H9 (cell line): Measurements from ENCODE around the gene ENTPD6. TPM values are rescaled to one million over a fixed set of nuclear protein-coding genes. Genes with fewer than 3 reads are reported as not detected.

ENCODE experiments used
- DNase-seq: peaks from one replicate; pipeline ENCODE4 v3.0.0-alpha.2; 2017
- H2AFZ ChIP-seq: one replicate; pipeline ENCODE4 v1.6.1; 2013; ENCODE audit warnings: mild to moderate bottlenecking, low read length, control low read depth, moderate library complexity
- H2AK5ac ChIP-seq: 2 replicates; pipeline ENCODE4 v1.6.1; 2013; ENCODE audit warnings: low read length, control low read depth, mixed read lengths; ENCODE audit not compliant: insufficient read length
- H2BK120ac ChIP-seq: one replicate; pipeline ENCODE4 v1.6.1; 2013; ENCODE audit warnings: low read depth, mild to moderate bottlenecking, low read length, control low read depth, inconsistent platforms; ENCODE audit not compliant: poor library complexity, severe bottlenecking
- H2BK12ac ChIP-seq: 2 replicates; pipeline ENCODE4 v1.6.1; 2013; ENCODE audit warnings: low read length, control low read depth, mixed read lengths, low read depth; ENCODE audit not compliant: insufficient read length
- H2BK15ac ChIP-seq: 2 replicates; pipeline ENCODE4 v1.6.1; 2013; ENCODE audit warnings: low read depth, low read length, control low read depth
- H2BK20ac ChIP-seq: one replicate; pipeline ENCODE4 v1.6.1; 2013; ENCODE audit warnings: low read depth, mild to moderate bottlenecking, low read length, control low read depth, inconsistent platforms; ENCODE audit not compliant: poor library complexity, severe bottlenecking
- H2BK5ac ChIP-seq: 2 replicates; pipeline ENCODE4 v1.6.1; 2013; ENCODE audit warnings: low read length, control low read depth, mixed read lengths; ENCODE audit not compliant: insufficient read length
- H3K14ac ChIP-seq: 2 replicates; pipeline ENCODE4 v1.6.1; 2013; ENCODE audit warnings: low read length, control low read depth; ENCODE audit not compliant: insufficient read depth
- H3K18ac ChIP-seq: 2 replicates; pipeline ENCODE4 v1.6.1; 2013; ENCODE audit warnings: low read depth, mild to moderate bottlenecking, mixed read lengths, low read length, control low read depth; ENCODE audit not compliant: insufficient read length
- H3K23ac ChIP-seq: 2 replicates; pipeline ENCODE4 v1.6.1; 2013; ENCODE audit warnings: low read length, control low read depth, mixed read lengths, low read depth; ENCODE audit not compliant: insufficient read length
- H3K23me2 ChIP-seq: 2 replicates; pipeline ENCODE4 v1.6.1; 2013; ENCODE audit warnings: low read depth, mild to moderate bottlenecking, mixed read lengths, low read length, control low read depth; ENCODE audit not compliant: insufficient read length, poor library complexity, severe bottlenecking
- H3K27ac ChIP-seq: 2 replicates; pipeline ENCODE4 v1.5.1; 2013; ENCODE audit warnings: low read length, control low read depth, mixed read lengths, low read depth; ENCODE audit not compliant: insufficient read length
- H3K27me3 ChIP-seq: 2 replicates; pipeline ENCODE4 v1.6.1; 2013; ENCODE audit warnings: low read length, control low read depth, inconsistent platforms; ENCODE audit not compliant: insufficient read depth
- H3K4ac ChIP-seq: 2 replicates; pipeline ENCODE4 v1.6.1; 2013; ENCODE audit warnings: low read depth, mild to moderate bottlenecking, control low read depth, inconsistent platforms, low read length, moderate library complexity
- H3K4me1 ChIP-seq: 2 replicates; pipeline ENCODE4 v1.6.1; 2013; ENCODE audit warnings: low read length, control low read depth, inconsistent platforms; ENCODE audit not compliant: insufficient read depth
- H3K4me2 ChIP-seq: 2 replicates; pipeline ENCODE4 v1.6.1; 2013; ENCODE audit warnings: low read length, control low read depth, mixed read lengths; ENCODE audit not compliant: insufficient read length, insufficient read depth
- H3K56ac ChIP-seq: 2 replicates; pipeline ENCODE4 v1.6.1; 2013; ENCODE audit warnings: low read depth, mild to moderate bottlenecking, mixed read lengths, low read length, control low read depth; ENCODE audit not compliant: insufficient read length
- H3K79me1 ChIP-seq: 2 replicates; pipeline ENCODE4 v1.6.1; 2013; ENCODE audit warnings: low read depth, mild to moderate bottlenecking, moderate library complexity, low read length, control low read depth, inconsistent platforms; ENCODE audit not compliant: insufficient read depth, poor library complexity, severe bottlenecking
- H3K79me2 ChIP-seq: 2 replicates; pipeline ENCODE4 v1.6.1; 2013; ENCODE audit warnings: low read length, control low read depth, inconsistent platforms; ENCODE audit not compliant: insufficient read depth
- H3K9ac ChIP-seq: 2 replicates; pipeline ENCODE4 v1.6.1; 2013; ENCODE audit warnings: low read length, control low read depth, mixed read lengths; ENCODE audit not compliant: insufficient read length; ENCODE audit errors: extremely low read depth
- H3K9me3 ChIP-seq: one replicate; pipeline ENCODE4 v1.6.1; 2013; ENCODE audit warnings: low read depth, low read length, inconsistent platforms; ENCODE audit not compliant: control insufficient read depth
- H3T11ph ChIP-seq: one replicate; pipeline ENCODE4 v1.6.1; 2013; ENCODE audit warnings: mild to moderate bottlenecking, low read length, control low read depth, inconsistent platforms
- H4K20me1 ChIP-seq: one replicate; pipeline ENCODE4 v1.6.1; 2013; ENCODE audit not compliant: control insufficient read depth, insufficient read length, insufficient read depth
- H4K5ac ChIP-seq: 2 replicates; pipeline ENCODE4 v1.6.1; 2013; ENCODE audit warnings: low read depth, mild to moderate bottlenecking, mixed read lengths, low read length, control low read depth; ENCODE audit not compliant: insufficient read length
- H4K8ac ChIP-seq: replicated peaks from 2 replicates; pipeline ENCODE4 v1.6.1; 2013; ENCODE audit warnings: low read length, control low read depth, mixed read lengths, low read depth; ENCODE audit not compliant: insufficient read length
- H4K91ac ChIP-seq: 2 replicates; pipeline ENCODE4 v1.6.1; 2013; ENCODE audit warnings: low read depth, mild to moderate bottlenecking, moderate library complexity, mixed read lengths, low read length, control low read depth; ENCODE audit not compliant: insufficient read length
- H3K27ac Mint-ChIP-seq, 3 experiments: 2 replicates in 2 of 3; 3 replicates in 1 of 3; pipeline ENCODE4 v1.8.0; 2020 to 2021; ENCODE audit warnings: mixed read lengths in 3 of 3, mild to moderate bottlenecking in 1 of 3, moderate library complexity in 1 of 3
- H3K27me3 Mint-ChIP-seq: 2 replicates; pipeline ENCODE4 v1.8.0; 2021; ENCODE audit warnings: low read depth, mild to moderate bottlenecking, moderate library complexity, mixed read lengths
- H3K36me3 Mint-ChIP-seq, 3 experiments: 2 replicates in 2 of 3; 3 replicates in 1 of 3; pipeline ENCODE4 v1.8.0; 2020 to 2021; ENCODE audit warnings: low read depth in 3 of 3, mixed read lengths in 3 of 3; ENCODE audit not compliant: insufficient read depth in 1 of 3
- H3K4me1 Mint-ChIP-seq, 2 experiments: 2 replicates each; pipeline ENCODE4 v1.8.0; 2020; ENCODE audit warnings: mixed read lengths in 2 of 2
- H3K4me3 Mint-ChIP-seq, 2 experiments: 2 replicates in 1 of 2; 3 replicates in 1 of 2; pipeline ENCODE4 v1.8.0; 2020 to 2021; ENCODE audit warnings: mild to moderate bottlenecking in 2 of 2, mixed read lengths in 2 of 2, moderate library complexity in 1 of 2
- H3K9me3 Mint-ChIP-seq, 2 experiments: 2 replicates in 1 of 2; 3 replicates in 1 of 2; pipeline ENCODE4 v1.8.0; 2020; ENCODE audit warnings: mild to moderate bottlenecking in 2 of 2, mixed read lengths in 2 of 2, moderate library complexity in 1 of 2
- WGBS: extraction: QIAGEN DNeasy Blood & Tissue Kit; methylation state at CpG from one replicate; pipeline ENCODE4 v1.1.7; 2013; ENCODE audit warnings: missing lambda C conversion rate, low lambda C conversion rate, mixed read lengths; ENCODE audit not compliant: insufficient read length; ENCODE audit errors: extremely low coverage; 5-methylcytosine and 5-hydroxymethylcytosine counted together
- total RNA-seq: library from RNA; stranded (reverse); gene quantifications from 2 replicates; pipeline ENCODE4 v1.2.1, GENCODE V29; 2021
- TF ChIP-seq, protein P1 (sequence below): fragments of 200-600 bp; sonication (generic); conservative IDR thresholded peaks from 3 replicates; pipeline ENCODE4 v1.8.0; 2021; ENCODE audit warnings: antibody characterized with exemption, mild to moderate bottlenecking

The ENTPD6 gene
- total RNA-seq, 1 experiment from 2014 or later: 57.4 TPM

DNA sequence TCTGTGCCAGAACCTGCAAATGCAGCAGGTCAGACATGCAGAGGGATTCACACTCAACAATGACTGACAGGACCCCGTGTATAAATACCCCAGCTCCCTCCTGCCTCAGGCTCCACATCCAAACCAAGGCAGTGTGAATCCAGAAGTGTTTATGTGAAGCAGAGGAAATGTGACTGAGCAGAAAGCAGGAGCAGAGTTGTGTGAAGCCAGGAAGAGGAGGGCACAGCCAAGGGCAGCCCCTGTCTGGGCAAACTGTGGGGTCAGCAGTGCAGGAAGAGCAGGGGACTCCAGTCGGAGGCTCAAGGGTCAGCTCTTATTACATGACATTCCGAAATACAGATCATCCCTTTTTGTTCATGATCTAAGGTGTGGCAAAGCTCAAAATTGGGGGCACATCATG lies 19.3 kb upstream of the ENTPD6 start:
- no peaks in the 10 kb centered on the region for H3K27me3 ChIP-seq
- no peaks in the 10 kb centered on the region for H3K9me3 ChIP-seq
- Mint-ChIP-seq H3K9me3 (peaks cover 14 to 21% of the 10 kb centered on the region in 2 experiments; a peak in 4 of 5 replicates), H3K27me3 (peaks cover 27% of the 10 kb centered on the region), H3K27ac (no peak overlapping the region), H3K4me3 (no peak overlapping the region), H3K4me1 (no peaks in the 10 kb centered on the region), H3K36me3 (no peaks in the 10 kb centered on the region; a peak in 1 of 7 replicates)
- H3K23me2 ChIP-seq: no peaks in the 10 kb centered on the region
- no peak overlapping the region for H2BK120ac ChIP-seq
- H3K79me1 ChIP-seq: no peaks in the 10 kb centered on the region
- no peaks in the 10 kb centered on the region for H3K79me2 ChIP-seq
- no peak overlapping the region for H2BK20ac ChIP-seq
- no peak overlapping the region for H2BK5ac ChIP-seq
- no peak overlapping the region for H2BK12ac ChIP-seq
- H4K20me1 ChIP-seq: no peaks in the 10 kb centered on the region
- H2BK15ac ChIP-seq: no peak overlapping the region
- no peak overlapping the region for H3K4ac ChIP-seq
- no peak overlapping the region for H3K9ac ChIP-seq
- no peak overlapping the region for H3K56ac ChIP-seq
- no peak overlapping the region for H4K5ac ChIP-seq
- no peak overlapping the region for H3K4me2 ChIP-seq
- H4K8ac ChIP-seq: no peak overlapping the region
- no peak overlapping the region for H2AFZ ChIP-seq
- H3K18ac ChIP-seq: no peak overlapping the region
- H3T11ph ChIP-seq: no peak overlapping the region
- no peak overlapping the region for H3K14ac ChIP-seq
- H4K91ac ChIP-seq: no peak overlapping the region
- no peak overlapping the region for H3K27ac ChIP-seq
- no CpG with 5 or more reads among the region's 3 CpGs for WGBS
- no peak overlapping the region for H3K23ac ChIP-seq
- H2AK5ac ChIP-seq: no peak overlapping the region
- H3K4me1 ChIP-seq: no peaks in the 10 kb centered on the region
- TF ChIP-seq, protein P1, sequence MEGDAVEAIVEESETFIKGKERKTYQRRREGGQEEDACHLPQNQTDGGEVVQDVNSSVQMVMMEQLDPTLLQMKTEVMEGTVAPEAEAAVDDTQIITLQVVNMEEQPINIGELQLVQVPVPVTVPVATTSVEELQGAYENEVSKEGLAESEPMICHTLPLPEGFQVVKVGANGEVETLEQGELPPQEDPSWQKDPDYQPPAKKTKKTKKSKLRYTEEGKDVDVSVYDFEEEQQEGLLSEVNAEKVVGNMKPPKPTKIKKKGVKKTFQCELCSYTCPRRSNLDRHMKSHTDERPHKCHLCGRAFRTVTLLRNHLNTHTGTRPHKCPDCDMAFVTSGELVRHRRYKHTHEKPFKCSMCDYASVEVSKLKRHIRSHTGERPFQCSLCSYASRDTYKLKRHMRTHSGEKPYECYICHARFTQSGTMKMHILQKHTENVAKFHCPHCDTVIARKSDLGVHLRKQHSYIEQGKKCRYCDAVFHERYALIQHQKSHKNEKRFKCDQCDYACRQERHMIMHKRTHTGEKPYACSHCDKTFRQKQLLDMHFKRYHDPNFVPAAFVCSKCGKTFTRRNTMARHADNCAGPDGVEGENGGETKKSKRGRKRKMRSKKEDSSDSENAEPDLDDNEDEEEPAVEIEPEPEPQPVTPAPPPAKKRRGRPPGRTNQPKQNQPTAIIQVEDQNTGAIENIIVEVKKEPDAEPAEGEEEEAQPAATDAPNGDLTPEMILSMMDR: no peak
- DNase-seq: no peak
